Mesenteric fat pad (tissue), 1 donor: Measurements from ENCODE around the gene KRTAP5-4. TPM values are rescaled to one million over a fixed set of nuclear protein-coding genes. Genes with fewer than 3 reads are reported as not detected.

Experiments used
- DNase-seq: peaks from one replicate; pipeline ENCODE4 v3.0.0-alpha.2; 2020; ENCODE audit warnings: low spot score
- total RNA-seq: library from RNA; stranded (reverse); fragmentation: NEBNext Ultra II Directional; extraction: Animal tissue kit (Norgen Biotek cat#: 25700); gene quantifications from one replicate; pipeline ENCODE4 v1.2.1, GENCODE V29; 2021
- donor health status: DM: yes; HTN: yes; CAD: no.

Gene KRTAP5-4
- total RNA-seq, 1 donor from 2014 or later, result not detected

GRCh38 chr11:1573903-1574237 lies 48.1 kb downstream of the KRTAP5-4 start:
- DNase-seq, result no peak

- no peak for DNase-seq
These were observed 48.6 kb downstream of the KRTAP5-4 start for GRCh38 chr11:1573077-1573902.

- DNase-seq, result peak; percentile 97
These were observed 49.5 kb downstream of the KRTAP5-4 start, which contains the start of gene DUSP8 for GRCh38 chr11:1572197-1573076. DUSP8 (minus strand) TSS chr11:1572271; CDS start chr11:1565826, 6,445 bp downstream.

- DNase-seq, result no peak
These were observed 50.2 kb downstream of the KRTAP5-4 start for GRCh38 chr11:1571760-1572196.

Other genes starting within 250 kb of the KRTAP5-4 start
- gene BRSK2, start 232.2 kb downstream of the KRTAP5-4 start, total RNA-seq, result 1.4 TPM
- 39.8 TPM for gene MOB2, start 135.4 kb downstream of the KRTAP5-4 start, total RNA-seq
- gene DUSP8, start 49.9 kb downstream of the KRTAP5-4 start, total RNA-seq, result 14.8 TPM
- gene KRTAP5-1, start 36.9 kb downstream of the KRTAP5-4 start, total RNA-seq, result not detected
- gene KRTAP5-2, start 23.8 kb downstream of the KRTAP5-4 start, total RNA-seq, result not detected
- gene KRTAP5-3, start 13.7 kb downstream of the KRTAP5-4 start, total RNA-seq, result not detected
- gene KRTAP5-5, start 7.6 kb upstream of the KRTAP5-4 start, total RNA-seq, result not detected
- not detected for gene KRTAP5-6, start 75.1 kb upstream of the KRTAP5-4 start, total RNA-seq
- 1.5 TPM for gene IFITM10, start 128.5 kb upstream of the KRTAP5-4 start, total RNA-seq
- gene CTSD, start 141.8 kb upstream of the KRTAP5-4 start, total RNA-seq, result 940 TPM
- not detected for gene SYT8, start 212.9 kb upstream of the KRTAP5-4 start, total RNA-seq
- 0.64 TPM for gene TNNI2, start 216.8 kb upstream of the KRTAP5-4 start, total RNA-seq
- gene LSP1, start 230.9 kb upstream of the KRTAP5-4 start, total RNA-seq, result 46.4 TPM